H1 (cell line): Measurements from ENCODE around the gene MPP4. TPM values are rescaled to one million over a fixed set of nuclear protein-coding genes. Genes with fewer than 3 reads are reported as not detected.

Source experiments
- CTCF ChIA-PET: fragments of 300-600 bp; sonication (Branson Sonifier 250); formaldehyde crosslinking; loops from one replicate; lab custom pipeline; 2021; ENCODE audit not compliant: partially characterized antibody; lab: Charles Lee
- POLR2A ChIA-PET: fragments of 300-600 bp; sonication (Branson Sonifier 250); formaldehyde crosslinking; loops from one replicate; lab custom pipeline; 2021; ENCODE audit warnings: inconsistent platforms; ENCODE audit not compliant: partially characterized antibody; lab: Charles Lee
- DNase-seq, 2 experiments: peaks; one replicate each; pipeline versions ENCODE4 v3.0.0 to v3.0.0-alpha.2; 2010 to 2022; ENCODE audit warnings: low spot score in 2 of 2, low read depth in 1 of 2, mixed read lengths in 1 of 2
- FAIRE-seq: peaks from 2 replicates; lab custom pipeline; 2011; peaks lifted over from hg19 to GRCh38; lab: Jason Lieb, UNC
- H2AFZ ChIP-seq: 2 replicates; pipeline ENCODE4 v1.8.1; 2012; ENCODE audit warnings: low read length, inconsistent platforms
- H2AK5ac ChIP-seq: 2 replicates; pipeline ENCODE4 v1.6.1; 2013; ENCODE audit warnings: low read depth, low read length
- H2BK120ac ChIP-seq: replicated peaks from 2 replicates; pipeline ENCODE3; 2013; ENCODE audit warnings: low read depth, low read length, inconsistent platforms
- H2BK12ac ChIP-seq: 2 replicates; pipeline ENCODE4 v1.6.1; 2013; ENCODE audit warnings: low read depth, low read length
- H2BK15ac ChIP-seq: 2 replicates; pipeline ENCODE4 v1.6.1; 2013; ENCODE audit warnings: low read length
- H2BK20ac ChIP-seq: 2 replicates; pipeline ENCODE4 v1.6.1; 2013; ENCODE audit warnings: low read length
- H2BK5ac ChIP-seq: 2 replicates; pipeline ENCODE4 v1.6.1; 2013; ENCODE audit warnings: low read depth, low read length
- H3K14ac ChIP-seq: 2 replicates; pipeline ENCODE4 v1.6.1; 2013; ENCODE audit warnings: inconsistent platforms; ENCODE audit not compliant: insufficient read length
- H3K18ac ChIP-seq: 2 replicates; pipeline ENCODE4 v1.6.1; 2013; ENCODE audit warnings: low read length; ENCODE audit errors: extremely low read depth
- H3K23ac ChIP-seq: 2 replicates; pipeline ENCODE4 v1.6.1; 2013; ENCODE audit warnings: inconsistent platforms; ENCODE audit not compliant: insufficient read length
- H3K23me2 ChIP-seq: 2 replicates; pipeline ENCODE4 v1.6.1; 2013; ENCODE audit warnings: low read depth, low read length
- H3K27ac ChIP-seq: 2 replicates; pipeline ENCODE4 v1.6.1; 2011; ENCODE audit warnings: low read depth, low read length, inconsistent platforms
- H3K27me3 ChIP-seq, 4 experiments: replicated peaks in 1 of 4; 1 replicate in 1 of 4; 2 replicates in 3 of 4; pipeline versions ENCODE4 v1.6.1 to v1.8.1; 2011 to 2013; ENCODE audit warnings: low read length in 3 of 4, mild to moderate bottlenecking in 3 of 4, inconsistent platforms in 2 of 4, mixed read lengths in 2 of 4, moderate library complexity in 1 of 4; ENCODE audit not compliant: control insufficient read depth in 3 of 4, insufficient read depth in 3 of 4; ENCODE audit errors: extremely low read depth in 1 of 4
- H3K36me3 ChIP-seq, 4 experiments: 2 replicates each; pipeline versions ENCODE4 v1.6.1 to v1.8.1; 2011 to 2013; ENCODE audit warnings: mild to moderate bottlenecking in 4 of 4, low read length in 3 of 4, moderate library complexity in 2 of 4, control low read depth in 1 of 4, inconsistent platforms in 1 of 4; ENCODE audit not compliant: insufficient read depth in 4 of 4, control insufficient read depth in 2 of 4
- H3K4ac ChIP-seq: replicated peaks from 2 replicates; pipeline ENCODE3; 2013; ENCODE audit warnings: low read length, low read depth, mixed read lengths, inconsistent platforms; ENCODE audit not compliant: insufficient read length
- H3K4me1 ChIP-seq, 4 experiments: replicated peaks in 1 of 4; 1 replicate in 1 of 4; 2 replicates in 3 of 4; pipeline versions ENCODE4 v1.6.1 to v1.8.1; 2011 to 2013; ENCODE audit warnings: low read length in 3 of 4, inconsistent platforms in 2 of 4, mixed read lengths in 1 of 4; ENCODE audit not compliant: insufficient read depth in 4 of 4, control insufficient read depth in 3 of 4
- H3K4me2 ChIP-seq, 2 experiments: 2 replicates each; pipeline versions ENCODE4 v1.6.1 to v1.8.1; 2011 to 2013; ENCODE audit warnings: low read depth in 2 of 2, low read length in 2 of 2, control low read depth in 1 of 2, inconsistent platforms in 1 of 2, mild to moderate bottlenecking in 1 of 2; ENCODE audit not compliant: insufficient read depth in 1 of 2
- H3K4me3 ChIP-seq, 4 experiments: fragments of 200-600, 300-600 bp in 1 of 4; sonication (generic), shearing (Covaris generic), sonication (Bioruptor Twin) in 1 of 4; 2 replicates each; pipeline versions ENCODE4 v1.5.1 to v1.8.1; 2011 to 2016; ENCODE audit warnings: low read length in 4 of 4, low read depth in 3 of 4, control low read depth in 2 of 4, inconsistent platforms in 2 of 4, mild to moderate bottlenecking in 2 of 4, mixed read lengths in 1 of 4, moderate library complexity in 1 of 4; ENCODE audit not compliant: insufficient read depth in 2 of 4; ENCODE audit errors: extremely low read depth in 1 of 4
- H3K56ac ChIP-seq: replicated peaks from 2 replicates; pipeline ENCODE3; 2013; ENCODE audit warnings: low read depth, mild to moderate bottlenecking, mixed read lengths, low read length, inconsistent platforms; ENCODE audit not compliant: insufficient read length
- H3K79me1 ChIP-seq: 2 replicates; pipeline ENCODE4 v1.6.1; 2013; ENCODE audit warnings: low read depth, low read length, control low read depth
- H3K79me2 ChIP-seq, 2 experiments: 2 replicates each; pipeline versions ENCODE4 v1.6.1 to v1.8.1; 2012 to 2013; ENCODE audit warnings: low read length in 2 of 2, mild to moderate bottlenecking in 2 of 2, inconsistent platforms in 1 of 2; ENCODE audit not compliant: insufficient read depth in 2 of 2, control insufficient read depth in 1 of 2
- H3K9ac ChIP-seq, 4 experiments: replicated peaks in 1 of 4; 1 replicate in 1 of 4; 2 replicates in 3 of 4; pipeline versions ENCODE4 v1.6.1 to v1.8.1; 2011 to 2013; ENCODE audit warnings: low read depth in 3 of 4, low read length in 3 of 4, control low read depth in 2 of 4, mild to moderate bottlenecking in 2 of 4, moderate library complexity in 2 of 4, inconsistent platforms in 1 of 4; ENCODE audit errors: extremely low read depth in 1 of 4
- H3K9me3 ChIP-seq, 2 experiments: 2 replicates each; pipeline versions ENCODE4 v1.6.1 to v1.8.1; 2012 to 2013; ENCODE audit warnings: mild to moderate bottlenecking in 2 of 2, moderate library complexity in 2 of 2, control low read depth in 1 of 2, inconsistent platforms in 1 of 2, low read depth in 1 of 2, low read length in 1 of 2, mixed read lengths in 1 of 2; ENCODE audit not compliant: insufficient read depth in 2 of 2
- H4K20me1 ChIP-seq, 2 experiments: replicated peaks in 1 of 2; 2 replicates each; pipeline versions ENCODE3 to v1.8.1; 2011 to 2013; ENCODE audit warnings: inconsistent platforms in 2 of 2, low read length in 2 of 2, mild to moderate bottlenecking in 1 of 2; ENCODE audit not compliant: insufficient read depth in 2 of 2, control insufficient read depth in 1 of 2
- H4K5ac ChIP-seq: 2 replicates; pipeline ENCODE4 v1.6.1; 2013; ENCODE audit warnings: low read length, low read depth, mixed read lengths, inconsistent platforms; ENCODE audit not compliant: insufficient read length
- H4K8ac ChIP-seq: 2 replicates; pipeline ENCODE4 v1.8.0; 2013; ENCODE audit warnings: mild to moderate bottlenecking, moderate library complexity, low read length, inconsistent platforms; ENCODE audit not compliant: insufficient read depth; ENCODE audit errors: extremely low read depth
- H4K91ac ChIP-seq: replicated peaks from 2 replicates; pipeline ENCODE3; 2013; ENCODE audit warnings: low read length, mixed read lengths, inconsistent platforms; ENCODE audit not compliant: insufficient read length
- CEBPB ChIP-seq: IDR thresholded peaks from 2 replicates; pipeline ENCODE4 v1.6.1; 2012; ENCODE audit warnings: low read depth, low read length
- WGBS, 2 experiments: shearing (Covaris generic) in 1 of 2; methylation state at CpG; one replicate each; pipeline versions ENCODE4 v1.1.6 to v1.1.7; 2013 to 2015; ENCODE audit warnings: low lambda C conversion rate in 2 of 2, mixed read lengths in 2 of 2, inconsistent platforms in 1 of 2, low coverage in 1 of 2, missing lambda C conversion rate in 1 of 2; ENCODE audit not compliant: insufficient replicate concordance in 2 of 2, insufficient coverage in 1 of 2, insufficient read length in 1 of 2; ENCODE audit errors: extremely low coverage in 1 of 2, missing lambda C conversion rate in 1 of 2; 5-methylcytosine and 5-hydroxymethylcytosine counted together
- polyA plus RNA-seq, 7 experiments: library from polyadenylated mRNA; depleted of rRNA in 3 of 7; stranded (reverse) in 5 of 7; unstranded in 2 of 7; fragments of >200 nt in 5 of 7; fragments of 200-250 nt in 2 of 7; gene quantifications; 1 replicate in 5 of 7; 2 replicates in 1 of 7; 4 replicates in 1 of 7; pipeline versions ENCODE4 v1.2.1 to v1.2.3, GENCODE V29; 2011 to 2013; ENCODE audit warnings: missing spikeins in 2 of 7, mixed read lengths in 2 of 7
- total RNA-seq: library from RNA; stranded (reverse); fragmentation: NEBNext Ultra II Directional; extraction: Animal tissue kit (Norgen Biotek cat#: 25700); gene quantifications from 2 replicates; pipeline ENCODE4 v1.2.1, GENCODE V29; 2021

MPP4 gene
- total and polyA plus RNA-seq, 2 of the 8 experiments (the other 6 are each of a cell fraction or from before 2014, with no cell fraction given): not detected

DNA sequence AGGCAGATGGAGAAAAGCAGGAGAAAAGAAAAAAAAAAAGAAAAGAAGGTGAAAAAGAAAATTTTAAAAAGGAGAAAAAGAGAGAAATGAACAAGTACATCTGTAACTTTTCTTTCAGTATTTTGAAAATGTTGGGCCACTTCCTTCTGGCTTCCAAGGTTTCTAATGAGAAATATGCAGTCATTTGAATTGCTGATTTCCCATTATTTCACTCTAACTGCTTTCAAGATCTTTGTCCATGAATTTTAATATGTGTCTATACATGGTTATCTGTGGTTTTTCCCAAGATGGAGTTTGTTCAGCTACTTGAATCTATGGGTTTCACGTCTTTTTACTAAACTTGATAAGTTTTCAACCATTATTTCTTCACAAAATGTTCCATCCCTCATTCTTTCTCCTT, 14.3 kb upstream of the MPP4 start:
- no peak overlapping the region for H3K23ac ChIP-seq
- DNase-seq (no peak), FAIRE-seq (no peak)
- no peak overlapping the region for H3K14ac ChIP-seq
- ChIA-PET POLR2A (no interaction called here), CTCF (interaction anchor here (0.5 to 0.7 kb wide), 3 partner anchors 66 to 611 kb away, joined by 3 to 4 read pairs (median 3); no protein-coding TSS in a partner anchor)
- H2AFZ ChIP-seq: no peak overlapping the region
- no peaks in the 10 kb centered on the region for H3K23me2 ChIP-seq
- WGBS, 2 experiments: 82% methylated on average over 1 of the region's 1 CpG; no CpG with 5 or more reads in 1 of the 2 experiments
- no peak for TF ChIP-seq CEBPB
- H3K9me3 ChIP-seq: no peaks in the 10 kb centered on the region
- no peaks in the 10 kb centered on the region for H3K4me1 ChIP-seq
- no peak overlapping the region for H3K4ac ChIP-seq
- H3K18ac ChIP-seq: no peak overlapping the region
- H4K8ac ChIP-seq: no peak overlapping the region
- no peaks in the 10 kb centered on the region for H4K20me1 ChIP-seq
- H3K27ac ChIP-seq: no peak overlapping the region
- H3K36me3 ChIP-seq: peaks cover 2 to 34% (median 9%) of the 10 kb centered on the region in 4 experiments; a peak in 7 of 8 replicates
- no peak overlapping the region for H2AK5ac ChIP-seq
- no peak overlapping the region for H2BK20ac ChIP-seq
- H3K9ac ChIP-seq: no peak overlapping the region
- H3K79me2 ChIP-seq: no peaks in the 10 kb centered on the region
- H2BK5ac ChIP-seq: no peak overlapping the region
- H3K4me2 ChIP-seq: no peak overlapping the region
- H4K5ac ChIP-seq: no peak overlapping the region
- H2BK12ac ChIP-seq: no peak overlapping the region
- no peak overlapping the region for H3K56ac ChIP-seq
- no peak overlapping the region for H4K91ac ChIP-seq
- H2BK15ac ChIP-seq: no peak overlapping the region
- no peak overlapping the region for H3K4me3 ChIP-seq
- no peaks in the 10 kb centered on the region for H3K27me3 ChIP-seq
- H3K79me1 ChIP-seq: no peaks in the 10 kb centered on the region
- H2BK120ac ChIP-seq: no peak overlapping the region
